HepG2 (cell line): Measurements from ENCODE around the gene DENND2A. TPM values are rescaled to one million over a fixed set of nuclear protein-coding genes. Genes with fewer than 3 reads are reported as not detected.

Experiments
- EZH2 ChIP-seq: conservative IDR thresholded peaks from 2 replicates; pipeline ENCODE4 v1.6.1; 2012; ENCODE audit warnings: mild to moderate bottlenecking, low read depth, low read length, moderate library complexity
- HHEX ChIP-seq: IDR thresholded peaks from 2 replicates; pipeline ENCODE4 v1.6.1; 2016; ENCODE audit warnings: control low read depth
- LCORL ChIP-seq, 2 experiments: fragments of 450-650 bp in 1 of 2; sonication (generic) in 1 of 2; formaldehyde crosslinking in 1 of 2; IDR thresholded peaks; 2 replicates each; pipeline versions ENCODE4 v1.5.0 to v1.6.1; 2017 to 2020; ENCODE audit warnings: antibody characterized with exemption in 1 of 2, missing genetic modification reagents in 1 of 2
- MEF2D ChIP-seq: sonication (generic); formaldehyde crosslinking; IDR thresholded peaks from 2 replicates; pipeline ENCODE4 v1.5.1; 2020; ENCODE audit warnings: mild to moderate bottlenecking, missing genetic modification reagents
- PCBP1 ChIP-seq: fragments of 200-400 bp; formaldehyde crosslinking; IDR thresholded peaks from 2 replicates; pipeline ENCODE4 v1.6.1; 2017; ENCODE audit warnings: mild to moderate bottlenecking, low read depth, low read length, borderline replicate concordance
- POLR2AphosphoS5 ChIP-seq: IDR thresholded peaks from 2 replicates; pipeline ENCODE4 v1.6.1; 2012; ENCODE audit warnings: low read depth, low read length
- SRSF9 ChIP-seq: fragments of 200-400 bp; formaldehyde crosslinking; IDR thresholded peaks from 2 replicates; pipeline ENCODE4 v1.6.1; 2018; ENCODE audit warnings: borderline replicate concordance, mild to moderate bottlenecking, low read depth, low read length; ENCODE audit not compliant: insufficient read depth, poor library complexity, severe bottlenecking
- ZFP41 ChIP-seq: sonication (generic); formaldehyde crosslinking; IDR thresholded peaks from 2 replicates; pipeline ENCODE4 v1.4.0; 2020; ENCODE audit warnings: mild to moderate bottlenecking, missing genetic modification reagents, borderline replicate concordance
- ZMYM4 ChIP-seq: sonication (generic); formaldehyde crosslinking; IDR thresholded peaks from 2 replicates; pipeline ENCODE4 v1.8.1; 2023; ENCODE audit warnings: mild to moderate bottlenecking, missing genetic modification reagents
- ZNF17 ChIP-seq: sonication (generic); formaldehyde crosslinking; IDR thresholded peaks from 2 replicates; pipeline ENCODE4 v1.5.0; 2020; ENCODE audit warnings: mild to moderate bottlenecking, missing genetic modification reagents
- ZNF761 ChIP-seq: sonication (generic); formaldehyde crosslinking; conservative IDR thresholded peaks from 2 replicates; pipeline ENCODE4 v1.4.0; 2020; ENCODE audit warnings: mild to moderate bottlenecking, missing genetic modification reagents
- polyA plus RNA-seq, 8 experiments: library from polyadenylated mRNA; depleted of rRNA in 3 of 8; stranded (reverse) in 7 of 8; unstranded in 1 of 8; fragments of >200 nt; fragmentation: Illumina TruSeq in 4 of 8; extraction: Trizol in 4 of 8; gene quantifications; 2 replicates each; pipeline versions ENCODE4 v1.2.1 to v1.2.3, GENCODE V29; 2011 to 2016; ENCODE audit warnings: low read depth in 4 of 8, missing spikeins in 1 of 8, mixed read lengths in 1 of 8; ENCODE audit not compliant: insufficient read depth in 1 of 8
- total RNA-seq, 5 experiments: library from RNA; depleted of rRNA; stranded (reverse); fragments of >200 nt; fragmentation: Illumina TruSeq; extraction: Trizol; gene quantifications; 2 replicates each; pipeline ENCODE4 v1.2.3, GENCODE V29; 2016; ENCODE audit warnings: low read depth in 1 of 5
- TF ChIP-seq, protein P1 (sequence below): sonication (generic); formaldehyde crosslinking; IDR thresholded peaks from 2 replicates; pipeline ENCODE4 v1.4.0; 2020; ENCODE audit warnings: missing genetic modification reagents
- TF ChIP-seq, protein P2 (sequence below): sonication (generic); formaldehyde crosslinking; IDR thresholded peaks from 2 replicates; pipeline ENCODE4 v1.4.0; 2020; ENCODE audit warnings: mild to moderate bottlenecking, missing genetic modification reagents
- TF ChIP-seq, protein P3 (sequence below): sonication (generic); formaldehyde crosslinking; IDR thresholded peaks from 2 replicates; pipeline ENCODE4 v1.4.0; 2020; ENCODE audit warnings: missing genetic modification reagents, mild to moderate bottlenecking, borderline replicate concordance
- TF ChIP-seq, protein P4 (sequence below): sonication (generic); formaldehyde crosslinking; IDR thresholded peaks from 2 replicates; pipeline ENCODE4 v1.9.0; 2021; ENCODE audit warnings: missing genetic modification reagents, mild to moderate bottlenecking, borderline replicate concordance
- TF ChIP-seq, protein P5 (sequence below): IDR thresholded peaks from 2 replicates; pipeline ENCODE4 v1.6.1; 2012; ENCODE audit warnings: low read depth, low read length, improper control_type of control experiment
- TF ChIP-seq, protein P6 (sequence below): IDR thresholded peaks from 2 replicates; pipeline ENCODE4 v1.6.1; 2016; ENCODE audit warnings: low read depth, borderline replicate concordance
- TF ChIP-seq, protein P7 (sequence below): sonication (generic); formaldehyde crosslinking; IDR thresholded peaks from 2 replicates; pipeline ENCODE4 v1.4.0; 2020; ENCODE audit warnings: missing genetic modification reagents

Gene DENND2A
- total and polyA plus RNA-seq, 2 of the 13 experiments (the other 11 are each of a cell fraction or from before 2014, with no cell fraction given): not detected

DNA sequence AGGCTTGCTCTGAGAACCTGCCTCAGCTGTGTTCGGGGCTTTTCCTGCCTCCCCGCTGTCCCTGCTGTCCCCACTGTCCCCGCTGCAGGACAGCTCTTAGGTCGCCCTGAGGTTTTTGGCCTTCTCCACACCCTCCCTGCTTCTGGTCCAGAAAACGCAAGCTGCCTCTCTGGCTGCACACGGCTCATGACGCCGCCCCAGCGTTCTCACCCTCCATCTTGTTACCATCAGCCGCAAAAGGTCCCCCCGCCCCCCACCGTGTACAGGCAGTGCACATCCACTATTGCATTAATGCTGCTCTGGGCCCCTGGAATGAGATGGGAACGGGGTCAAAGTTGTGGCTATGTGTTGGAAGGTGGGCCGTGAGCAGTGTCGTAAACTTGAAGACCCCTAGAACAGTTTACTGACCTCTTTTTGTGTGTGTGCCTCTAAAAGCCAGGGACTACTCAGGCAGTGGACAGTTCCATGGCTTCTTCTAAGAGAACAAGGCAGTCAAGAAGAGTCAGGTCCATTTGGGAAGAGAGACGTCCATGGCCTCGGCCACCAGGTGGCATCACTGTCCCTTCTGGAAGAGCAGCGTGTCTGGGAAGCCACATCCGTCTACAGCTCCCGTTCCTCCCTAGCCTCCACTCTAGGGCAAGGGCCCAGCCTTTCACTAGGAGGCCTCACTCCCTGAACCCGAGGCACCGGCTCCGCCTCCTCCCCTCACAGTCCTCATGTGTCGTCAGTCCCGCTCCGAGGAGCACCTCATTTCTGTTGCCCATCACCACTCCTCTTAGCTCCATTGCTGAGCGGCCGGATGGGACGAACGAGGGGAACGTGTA lies 122.9 kb downstream of the DENND2A start (continued):
- TF ChIP-seq, protein P1, sequence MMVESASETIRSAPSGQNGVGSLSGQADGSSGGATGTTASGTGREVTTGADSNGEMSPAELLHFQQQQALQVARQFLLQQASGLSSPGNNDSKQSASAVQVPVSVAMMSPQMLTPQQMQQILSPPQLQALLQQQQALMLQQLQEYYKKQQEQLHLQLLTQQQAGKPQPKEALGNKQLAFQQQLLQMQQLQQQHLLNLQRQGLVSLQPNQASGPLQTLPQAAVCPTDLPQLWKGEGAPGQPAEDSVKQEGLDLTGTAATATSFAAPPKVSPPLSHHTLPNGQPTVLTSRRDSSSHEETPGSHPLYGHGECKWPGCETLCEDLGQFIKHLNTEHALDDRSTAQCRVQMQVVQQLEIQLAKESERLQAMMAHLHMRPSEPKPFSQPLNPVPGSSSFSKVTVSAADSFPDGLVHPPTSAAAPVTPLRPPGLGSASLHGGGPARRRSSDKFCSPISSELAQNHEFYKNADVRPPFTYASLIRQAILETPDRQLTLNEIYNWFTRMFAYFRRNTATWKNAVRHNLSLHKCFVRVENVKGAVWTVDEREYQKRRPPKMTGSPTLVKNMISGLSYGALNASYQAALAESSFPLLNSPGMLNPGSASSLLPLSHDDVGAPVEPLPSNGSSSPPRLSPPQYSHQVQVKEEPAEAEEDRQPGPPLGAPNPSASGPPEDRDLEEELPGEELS: no peak
- no peak for TF ChIP-seq LCORL (IDR thresholded peaks at IDR 0.05)
- TF ChIP-seq LCORL (CRISPR knock-in tag; IDR thresholded peaks at IDR 0.05): no peak
- no peak for TF ChIP-seq PCBP1
- TF ChIP-seq, protein P2, sequence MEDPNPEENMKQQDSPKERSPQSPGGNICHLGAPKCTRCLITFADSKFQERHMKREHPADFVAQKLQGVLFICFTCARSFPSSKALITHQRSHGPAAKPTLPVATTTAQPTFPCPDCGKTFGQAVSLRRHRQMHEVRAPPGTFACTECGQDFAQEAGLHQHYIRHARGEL: no peak
- TF ChIP-seq, protein P3, sequence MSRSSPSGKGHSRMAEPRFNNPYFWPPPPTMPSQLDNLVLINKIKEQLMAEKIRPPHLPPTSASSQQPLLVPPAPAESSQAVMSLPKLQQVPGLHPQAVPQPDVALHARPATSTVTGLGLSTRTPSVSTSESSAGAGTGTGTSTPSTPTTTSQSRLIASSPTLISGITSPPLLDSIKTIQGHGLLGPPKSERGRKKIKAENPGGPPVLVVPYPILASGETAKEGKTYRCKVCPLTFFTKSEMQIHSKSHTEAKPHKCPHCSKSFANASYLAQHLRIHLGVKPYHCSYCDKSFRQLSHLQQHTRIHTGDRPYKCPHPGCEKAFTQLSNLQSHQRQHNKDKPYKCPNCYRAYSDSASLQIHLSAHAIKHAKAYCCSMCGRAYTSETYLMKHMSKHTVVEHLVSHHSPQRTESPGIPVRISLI (CRISPR knock-in tag): peak; percentile 42; the same call in 1 of the 2 replicates
- TF ChIP-seq, protein P4, sequence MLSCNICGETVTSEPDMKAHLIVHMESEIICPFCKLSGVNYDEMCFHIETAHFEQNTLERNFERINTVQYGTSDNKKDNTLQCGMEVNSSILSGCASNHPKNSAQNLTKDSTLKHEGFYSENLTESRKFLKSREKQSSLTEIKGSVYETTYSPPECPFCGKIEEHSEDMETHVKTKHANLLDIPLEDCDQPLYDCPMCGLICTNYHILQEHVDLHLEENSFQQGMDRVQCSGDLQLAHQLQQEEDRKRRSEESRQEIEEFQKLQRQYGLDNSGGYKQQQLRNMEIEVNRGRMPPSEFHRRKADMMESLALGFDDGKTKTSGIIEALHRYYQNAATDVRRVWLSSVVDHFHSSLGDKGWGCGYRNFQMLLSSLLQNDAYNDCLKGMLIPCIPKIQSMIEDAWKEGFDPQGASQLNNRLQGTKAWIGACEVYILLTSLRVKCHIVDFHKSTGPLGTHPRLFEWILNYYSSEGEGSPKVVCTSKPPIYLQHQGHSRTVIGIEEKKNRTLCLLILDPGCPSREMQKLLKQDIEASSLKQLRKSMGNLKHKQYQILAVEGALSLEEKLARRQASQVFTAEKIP (CRISPR knock-in tag): no peak
- TF ChIP-seq, protein P5, sequence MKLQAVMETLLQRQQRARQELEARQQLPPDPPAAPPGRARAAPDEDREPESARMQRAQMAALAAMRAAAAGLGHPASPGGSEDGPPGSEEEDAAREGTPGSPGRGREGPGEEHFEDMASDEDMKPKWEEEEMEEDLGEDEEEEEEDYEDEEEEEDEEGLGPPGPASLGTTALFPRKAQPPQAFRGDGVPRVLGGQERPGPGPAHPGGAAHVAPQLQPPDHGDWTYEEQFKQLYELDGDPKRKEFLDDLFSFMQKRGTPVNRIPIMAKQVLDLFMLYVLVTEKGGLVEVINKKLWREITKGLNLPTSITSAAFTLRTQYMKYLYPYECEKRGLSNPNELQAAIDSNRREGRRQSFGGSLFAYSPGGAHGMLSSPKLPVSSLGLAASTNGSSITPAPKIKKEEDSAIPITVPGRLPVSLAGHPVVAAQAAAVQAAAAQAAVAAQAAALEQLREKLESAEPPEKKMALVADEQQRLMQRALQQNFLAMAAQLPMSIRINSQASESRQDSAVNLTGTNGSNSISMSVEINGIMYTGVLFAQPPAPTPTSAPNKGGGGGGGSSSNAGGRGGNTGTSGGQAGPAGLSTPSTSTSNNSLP: no peak
- no peak for TF ChIP-seq POLR2AphosphoS5
- TF ChIP-seq ZFP41 (CRISPR knock-in tag): no peak
- TF ChIP-seq HHEX (CRISPR knock-in tag): no peak
- no peak for TF ChIP-seq ZNF761
- no peak for TF ChIP-seq ZNF17 (CRISPR knock-in tag)
- no peak for TF ChIP-seq SRSF9
- TF ChIP-seq ZMYM4 (CRISPR knock-in tag): peak; percentile 14; the same call in 1 of the 2 replicates
- no peak for TF ChIP-seq MEF2D (CRISPR knock-in tag)
- no peak for TF ChIP-seq EZH2
- TF ChIP-seq, protein P6, sequence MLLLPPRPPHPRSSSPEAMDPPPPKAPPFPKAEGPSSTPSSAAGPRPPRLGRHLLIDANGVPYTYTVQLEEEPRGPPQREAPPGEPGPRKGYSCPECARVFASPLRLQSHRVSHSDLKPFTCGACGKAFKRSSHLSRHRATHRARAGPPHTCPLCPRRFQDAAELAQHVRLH: peak; percentile 27; the same call in 1 of the 2 replicates
- TF ChIP-seq, protein P7, sequence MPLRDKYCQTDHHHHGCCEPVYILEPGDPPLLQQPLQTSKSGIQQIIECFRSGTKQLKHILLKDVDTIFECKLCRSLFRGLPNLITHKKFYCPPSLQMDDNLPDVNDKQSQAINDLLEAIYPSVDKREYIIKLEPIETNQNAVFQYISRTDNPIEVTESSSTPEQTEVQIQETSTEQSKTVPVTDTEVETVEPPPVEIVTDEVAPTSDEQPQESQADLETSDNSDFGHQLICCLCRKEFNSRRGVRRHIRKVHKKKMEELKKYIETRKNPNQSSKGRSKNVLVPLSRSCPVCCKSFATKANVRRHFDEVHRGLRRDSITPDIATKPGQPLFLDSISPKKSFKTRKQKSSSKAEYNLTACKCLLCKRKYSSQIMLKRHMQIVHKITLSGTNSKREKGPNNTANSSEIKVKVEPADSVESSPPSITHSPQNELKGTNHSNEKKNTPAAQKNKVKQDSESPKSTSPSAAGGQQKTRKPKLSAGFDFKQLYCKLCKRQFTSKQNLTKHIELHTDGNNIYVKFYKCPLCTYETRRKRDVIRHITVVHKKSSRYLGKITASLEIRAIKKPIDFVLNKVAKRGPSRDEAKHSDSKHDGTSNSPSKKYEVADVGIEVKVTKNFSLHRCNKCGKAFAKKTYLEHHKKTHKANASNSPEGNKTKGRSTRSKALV (CRISPR knock-in tag): no peak
